Stimulated activated CD4-positive, alpha-beta T cell treated with anti-CD3 and anti-CD28 coated beads, Interleukin-4, amount 100 ng/mL, for 24 hours (primary cell): ENCODE results near the gene PFN3.
"Not testable (repeated sequence)": the region's sequence is repeated elsewhere in the genome, so short reads cannot be mapped to it uniquely, and the experiment has no call there.

Experiments used
- DNase-seq: peaks from one replicate; pipeline ENCODE4 v3.0.0-alpha.2; 2020

Gene PFN3

DNA sequence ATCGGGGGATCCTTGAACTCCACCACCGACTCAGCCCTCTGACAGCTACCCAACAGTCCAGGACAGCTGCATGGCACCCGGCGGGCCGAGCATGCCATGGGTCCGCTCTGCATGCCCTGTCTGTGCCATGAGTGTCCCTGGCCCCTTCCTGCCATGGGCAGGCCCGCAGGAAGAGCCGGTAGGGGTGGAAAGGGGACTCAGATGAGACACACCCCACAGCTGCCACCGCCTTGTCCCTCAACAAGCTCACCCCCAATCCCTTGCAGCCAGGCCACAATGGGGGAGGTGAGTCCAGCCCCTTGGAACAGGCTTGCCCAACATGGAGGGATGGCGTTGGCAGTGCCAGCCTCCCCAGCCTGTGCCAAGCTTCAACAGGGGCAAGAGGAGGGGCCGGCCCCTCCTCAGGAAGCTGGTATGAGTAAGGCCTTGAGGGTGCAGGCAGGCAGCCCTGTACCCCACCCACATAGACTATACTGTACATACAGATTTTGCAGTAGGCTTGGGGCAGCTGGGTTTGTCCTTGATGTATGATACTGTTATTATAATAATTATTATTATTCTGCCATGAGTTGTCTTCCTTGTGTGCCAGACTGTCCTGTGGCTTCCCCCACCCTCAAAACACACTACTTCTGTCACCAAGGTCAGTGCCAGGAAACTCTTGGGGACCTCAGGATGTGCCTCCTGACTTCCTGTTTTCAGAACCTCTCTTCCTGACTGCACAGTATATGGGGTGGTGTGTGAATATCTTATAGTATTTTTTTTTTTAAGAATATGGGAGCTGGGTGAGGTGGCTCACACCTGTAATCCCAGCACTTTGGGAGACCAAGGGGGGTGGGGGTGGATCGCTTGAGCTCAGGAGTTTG lies 28.2 kb downstream of the PFN3 start:
- peak; percentile 19 for DNase-seq

DNA sequence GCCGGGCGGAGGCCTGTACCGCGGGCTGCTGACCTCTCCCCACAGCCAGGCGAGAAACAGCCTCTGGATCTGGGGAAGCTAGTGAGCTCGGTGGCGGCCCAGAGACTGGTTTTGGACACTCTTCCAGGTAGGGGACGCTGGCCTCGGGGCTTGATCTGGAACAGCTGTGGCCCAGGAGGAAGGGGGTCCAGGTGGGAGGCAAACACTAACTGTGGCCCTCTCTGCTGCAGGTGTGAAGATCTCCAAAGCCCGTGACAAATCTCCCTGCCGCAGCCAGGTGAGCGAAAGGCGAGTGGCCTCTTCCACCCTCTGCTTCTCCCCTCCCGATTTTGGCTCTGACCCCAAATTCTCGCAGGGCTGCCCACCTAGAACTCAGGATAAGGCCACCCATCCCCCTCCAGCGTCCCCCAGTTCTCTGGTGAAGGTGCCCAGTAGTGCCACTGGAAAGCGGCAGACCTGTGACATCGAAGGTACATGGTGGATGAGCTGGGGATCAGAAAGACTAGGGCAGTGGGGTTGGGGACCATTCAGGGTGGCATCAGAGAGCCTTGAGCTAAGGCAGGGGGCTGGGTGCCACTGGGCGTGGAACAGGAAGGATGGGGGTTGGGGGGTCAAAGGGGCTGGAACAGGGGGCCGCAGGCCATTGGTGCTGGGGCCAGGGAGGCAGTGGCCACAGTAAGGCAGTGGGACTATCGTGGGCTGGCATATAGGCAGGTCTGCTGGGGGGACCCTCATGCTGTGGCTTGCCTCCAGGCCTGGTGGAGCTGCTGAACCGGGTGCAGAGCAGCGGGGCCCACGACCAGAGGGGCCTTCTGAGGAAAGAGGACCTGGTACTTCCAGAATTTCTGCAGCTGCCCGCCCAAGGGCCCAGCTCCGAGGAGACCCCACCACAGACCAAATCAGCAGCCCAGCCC lies 29.1 kb downstream of the PFN3 start:
- DNase-seq: no peak

DNA sequence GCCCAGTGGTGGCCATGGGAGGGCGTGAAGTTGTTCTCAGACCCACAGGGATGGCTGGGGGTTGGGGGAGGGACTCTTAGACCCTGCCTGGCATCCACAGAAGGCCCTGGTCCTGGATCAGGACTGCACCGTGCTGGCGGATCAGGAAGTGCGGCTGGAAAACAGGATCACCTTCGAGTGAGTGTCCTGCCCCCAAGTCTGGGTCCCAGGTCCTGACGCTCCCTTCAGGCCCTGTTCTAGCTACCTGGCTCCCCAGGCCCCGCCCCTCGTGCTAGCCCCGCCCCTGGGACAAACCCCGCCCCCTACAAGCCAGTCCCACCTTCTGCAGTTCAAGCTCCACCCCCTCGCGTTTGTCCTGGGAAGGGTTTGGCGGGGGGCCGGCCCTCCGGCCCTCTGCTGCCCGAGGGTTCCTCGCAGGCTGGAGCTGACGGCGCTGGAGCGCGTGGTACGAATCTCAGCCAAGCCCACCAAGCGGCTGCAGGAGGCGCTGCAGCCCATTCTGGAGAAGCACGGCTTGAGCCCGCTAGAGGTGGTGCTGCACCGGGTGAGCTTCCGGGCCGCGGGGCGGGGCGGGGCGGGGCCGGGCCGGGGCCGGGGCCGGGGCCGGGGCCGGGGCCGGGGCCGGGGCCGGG lies 29.9 kb downstream of the PFN3 start:
- peak; percentile 40 for DNase-seq

DNA sequence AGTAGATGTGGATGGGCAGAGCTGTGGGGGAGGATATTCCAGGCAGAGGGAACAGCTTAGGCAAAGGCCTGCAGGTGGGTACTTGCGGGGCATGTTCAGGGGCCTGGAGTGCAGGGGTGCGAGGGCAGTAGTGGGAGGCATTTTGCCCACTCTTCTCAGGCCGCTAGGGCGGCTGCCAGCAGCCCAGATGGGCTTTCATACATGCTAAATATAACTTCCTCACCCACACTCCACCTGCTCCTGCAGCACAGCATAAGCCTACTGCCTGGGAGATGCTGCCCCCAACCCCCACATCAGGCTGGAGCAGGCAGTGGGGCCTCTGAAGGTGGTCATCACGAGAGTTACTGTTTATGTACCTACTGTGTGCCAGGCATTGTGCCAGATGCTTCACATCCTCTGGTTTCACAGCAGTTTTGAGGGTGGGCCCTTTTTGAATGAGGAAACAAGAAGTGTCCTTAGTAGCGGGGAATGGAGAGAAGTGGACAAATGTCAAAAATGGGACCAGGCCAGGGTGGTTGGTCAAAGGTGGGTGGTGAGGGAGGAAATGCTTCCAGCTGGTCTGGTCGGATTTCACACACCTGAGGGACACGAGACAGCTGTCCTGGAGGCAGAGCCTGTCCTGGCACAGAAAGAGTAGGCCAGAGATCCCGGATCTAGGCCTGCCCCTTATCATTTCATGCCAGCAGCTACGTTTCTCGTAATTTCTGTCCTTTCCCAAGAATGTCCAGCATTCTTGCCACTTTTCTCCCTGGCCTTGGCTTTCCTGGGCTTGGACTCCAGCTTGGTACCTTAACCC lies 30.6 kb downstream of the PFN3 start:
- no peak for DNase-seq

DNA sequence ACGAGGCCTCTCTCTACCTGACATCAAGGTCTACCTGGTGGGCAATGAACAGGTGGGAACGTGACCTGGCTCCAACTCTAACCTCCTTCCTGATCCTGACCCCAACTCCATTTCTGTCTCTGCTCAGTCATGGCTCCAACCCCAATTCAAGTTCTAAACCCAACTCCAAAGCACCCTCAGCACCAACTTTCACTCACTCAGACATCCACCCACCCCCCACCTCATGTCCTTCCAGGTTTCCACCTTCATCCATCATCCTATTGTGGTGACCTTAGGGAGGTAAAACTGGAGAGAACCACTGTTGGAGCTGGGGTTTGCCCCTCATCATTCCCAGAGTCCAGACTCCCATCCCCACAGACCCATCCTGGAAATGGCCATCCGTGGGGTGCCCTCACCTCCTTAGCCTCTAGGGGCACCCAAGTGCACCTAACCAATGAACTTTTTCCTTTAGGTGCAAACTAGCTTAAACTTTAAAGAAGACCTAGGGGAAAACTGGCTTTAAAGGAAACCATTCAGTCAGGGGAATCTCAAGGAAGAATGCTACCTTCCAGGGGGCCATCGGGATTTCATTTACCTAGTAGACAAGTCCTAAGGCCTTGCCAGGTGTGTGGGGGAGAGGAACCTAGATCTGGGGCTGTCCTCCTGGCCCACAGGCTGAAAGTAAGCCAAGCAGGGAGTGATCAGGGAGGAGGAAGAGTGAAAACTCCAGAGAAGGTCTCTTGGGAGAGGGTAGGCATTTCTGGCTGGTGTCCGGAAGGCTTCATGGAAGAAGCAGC lies 31.4 kb downstream of the PFN3 start:
- DNase-seq: peak; percentile 39

DNA sequence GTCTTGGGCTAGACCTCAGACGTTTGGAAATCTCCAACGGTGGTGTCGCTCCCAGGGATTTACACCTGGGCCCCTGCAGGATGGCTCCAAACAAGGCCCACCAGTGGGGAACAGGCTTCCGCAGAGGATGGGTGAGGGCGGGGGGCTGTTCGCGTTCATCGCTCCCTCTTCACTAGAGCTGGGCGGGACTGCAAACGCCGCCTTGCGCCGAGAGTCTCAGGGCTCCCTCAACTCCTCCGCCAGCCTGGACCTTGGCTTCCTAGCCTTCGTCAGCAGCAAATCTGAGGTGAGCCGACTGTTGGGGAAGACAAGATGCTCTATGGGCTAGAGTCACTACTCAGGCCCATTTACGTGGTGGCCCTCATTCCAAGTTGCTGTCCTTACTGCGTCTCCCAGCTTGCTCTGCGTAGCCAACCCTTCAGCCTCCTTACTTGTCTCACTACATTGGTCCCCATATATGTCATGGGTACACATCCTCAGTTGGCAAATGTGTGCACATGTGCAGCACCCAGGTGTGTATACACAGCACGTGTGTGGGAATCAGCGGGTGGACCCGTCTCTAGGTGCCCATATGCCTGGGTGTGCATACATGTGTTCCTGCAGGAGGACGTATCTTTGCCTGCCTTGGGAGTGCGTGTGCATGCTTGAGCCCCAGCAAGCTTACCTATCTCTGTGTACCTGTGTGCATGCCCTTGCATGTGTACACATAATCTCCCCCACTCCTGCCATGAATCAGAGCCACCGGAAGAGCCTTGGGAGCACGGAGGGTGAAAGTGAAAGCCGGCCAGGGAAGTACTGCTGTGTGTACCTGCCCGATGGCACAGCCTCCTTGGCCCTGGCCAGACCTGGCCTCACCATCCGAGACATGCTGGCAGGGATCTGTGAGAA lies 32.2 kb downstream of the PFN3 start:
- DNase-seq: no peak

DNA sequence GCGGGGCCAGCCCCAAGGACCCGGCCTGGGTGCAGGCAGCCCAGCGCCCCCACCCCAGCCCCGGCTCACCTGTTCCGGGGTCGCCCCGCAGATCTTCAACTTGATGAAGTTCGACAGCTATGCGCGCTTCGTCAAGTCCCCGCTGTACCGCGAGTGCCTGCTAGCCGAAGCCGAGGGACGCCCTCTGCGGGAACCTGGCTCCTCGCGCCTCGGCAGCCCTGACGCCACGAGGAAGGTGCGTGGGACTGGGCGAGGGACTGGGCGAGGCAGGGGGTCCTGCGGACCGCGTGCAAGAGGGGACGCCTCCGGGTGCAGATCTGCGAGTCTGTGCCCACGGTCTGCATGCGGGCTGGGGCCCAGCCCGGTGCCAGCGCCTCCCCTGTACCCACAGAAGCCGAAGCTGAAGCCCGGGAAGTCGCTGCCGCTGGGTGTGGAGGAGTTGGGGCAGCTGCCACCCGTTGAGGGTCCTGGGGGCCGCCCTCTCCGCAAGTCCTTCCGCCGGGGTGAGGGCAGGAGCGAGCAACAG lies 33.1 kb downstream of the PFN3 start:
- DNase-seq: no peak

DNA sequence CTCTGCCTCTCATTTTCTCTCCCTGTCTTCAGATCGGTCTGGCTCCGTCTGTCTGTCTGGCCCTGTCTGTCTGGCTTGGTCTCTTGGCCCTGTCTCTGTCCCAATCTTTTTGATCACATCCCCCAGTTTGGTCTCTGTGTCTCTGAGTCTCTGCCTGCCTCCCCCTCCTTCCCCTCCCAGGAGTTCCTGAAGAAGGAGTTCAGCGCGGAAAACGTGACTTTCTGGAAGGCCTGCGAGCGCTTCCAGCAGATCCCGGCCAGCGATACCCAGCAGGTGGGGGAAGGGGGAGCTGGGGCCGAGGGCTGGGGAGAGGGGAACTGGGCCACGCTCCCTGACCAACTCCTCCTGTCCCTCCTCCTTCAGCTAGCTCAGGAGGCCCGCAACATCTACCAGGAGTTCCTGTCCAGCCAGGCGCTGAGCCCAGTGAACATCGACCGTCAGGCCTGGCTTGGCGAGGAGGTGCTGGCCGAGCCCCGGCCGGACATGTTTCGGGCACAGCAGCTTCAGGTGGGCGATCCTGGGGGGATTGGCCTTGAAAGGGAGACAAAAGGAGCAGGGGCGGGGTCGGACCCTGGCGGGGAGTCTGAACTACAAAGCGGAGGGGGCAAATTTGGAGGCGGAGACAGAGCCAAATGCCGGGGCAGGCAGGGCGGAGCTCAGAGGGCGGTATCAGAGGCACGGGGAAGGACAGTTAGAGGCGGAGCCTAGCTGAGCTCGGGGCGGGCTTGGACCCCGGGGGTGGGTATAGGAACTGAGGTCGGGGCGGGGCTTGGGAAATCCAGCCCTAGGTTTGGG lies 33.7 kb downstream of the PFN3 start:
- DNase-seq: no peak

DNA sequence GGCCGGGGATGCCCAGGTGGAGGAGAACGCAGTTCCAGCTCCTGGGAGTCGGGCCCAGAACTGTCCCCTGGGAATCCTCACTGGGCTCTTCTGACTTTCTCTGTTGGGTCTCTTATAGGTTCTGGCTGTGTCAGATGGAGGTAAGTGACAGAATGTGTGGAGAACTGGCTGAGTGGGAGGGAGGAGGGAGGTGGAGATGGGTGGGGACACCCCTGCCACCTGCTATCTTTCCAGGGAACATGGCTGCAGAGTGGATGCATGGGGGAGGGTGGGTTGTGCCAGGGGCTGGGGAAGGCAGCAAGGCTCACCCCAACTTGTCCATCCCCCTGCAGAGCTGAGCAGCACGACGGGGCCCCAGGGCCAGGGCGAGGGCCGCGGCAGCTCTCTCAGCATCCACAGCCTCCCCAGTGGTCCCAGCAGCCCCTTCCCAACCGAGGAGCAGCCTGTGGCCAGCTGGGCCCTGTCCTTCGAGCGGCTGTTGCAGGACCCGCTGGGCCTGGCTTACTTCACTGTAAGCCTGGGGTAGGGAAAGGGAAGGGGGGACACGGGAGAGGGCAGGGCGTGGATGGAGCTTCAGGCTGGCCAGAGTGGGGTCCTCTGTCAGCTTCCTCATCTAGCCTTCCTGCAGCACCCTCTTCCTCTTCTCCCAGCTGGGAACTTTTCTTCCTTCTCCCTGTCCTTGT lies 34.5 kb downstream of the PFN3 start:
- DNase-seq: no peak

DNA sequence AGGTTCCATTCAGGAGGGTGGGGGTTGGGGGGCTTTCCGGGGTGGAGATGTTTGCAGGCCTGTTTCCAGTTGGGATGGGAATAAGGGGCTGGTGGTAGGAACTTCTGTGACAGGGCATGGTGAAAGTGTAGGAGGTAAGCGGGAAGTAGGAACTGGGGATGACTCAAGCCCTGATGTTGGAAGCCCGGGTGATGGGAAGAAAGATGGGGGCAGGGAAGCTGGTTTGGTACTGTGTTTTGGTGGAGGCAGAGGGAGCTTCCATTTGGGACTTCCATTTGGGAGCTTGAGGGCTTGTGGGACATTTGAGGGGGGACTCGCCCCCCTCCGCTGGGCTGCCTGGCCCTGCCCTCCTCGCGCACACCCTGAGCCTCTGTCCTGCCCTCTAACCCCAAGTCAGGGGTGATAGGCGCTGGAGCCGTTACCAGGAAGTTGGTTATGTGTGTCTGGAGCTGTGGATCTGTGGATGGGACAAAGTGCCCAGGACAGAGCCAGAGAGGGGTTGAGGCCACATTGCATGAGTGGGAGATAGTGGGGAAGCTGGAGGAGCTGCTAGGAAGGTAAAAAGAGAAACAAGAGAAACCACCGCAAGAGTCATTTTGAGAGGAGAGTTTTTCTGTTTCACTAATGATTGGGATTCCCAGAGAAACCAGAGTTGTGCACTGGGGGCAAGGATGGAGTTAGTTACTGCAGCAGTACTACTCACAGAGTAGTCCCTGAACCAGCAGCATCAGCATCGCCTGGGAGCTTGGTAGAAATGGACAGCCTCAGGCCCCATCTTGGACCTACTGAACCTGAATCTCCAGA lies 36.1 kb downstream of the PFN3 start:
- DNase-seq: peak; percentile 52

DNA sequence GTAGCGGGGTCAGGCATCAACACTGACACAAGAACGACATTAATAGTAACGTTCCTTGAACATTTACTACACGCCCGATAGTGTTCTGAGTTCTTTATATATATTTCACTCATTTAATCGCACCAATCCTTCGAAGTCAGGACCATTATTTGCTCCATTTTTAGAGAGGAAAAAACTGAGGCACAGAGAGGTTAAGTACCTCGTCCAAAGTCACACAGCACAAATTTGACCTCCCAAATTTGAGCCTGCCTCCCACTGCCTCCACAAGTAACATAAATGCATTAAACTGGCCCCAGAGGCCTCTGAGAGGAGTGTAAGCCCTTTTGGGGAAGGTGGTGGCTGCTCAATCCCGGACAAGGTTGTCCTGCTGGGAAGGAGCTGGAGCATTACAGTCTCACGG lies 36.9 kb downstream of the PFN3 start:
- DNase-seq: no peak

DNA sequence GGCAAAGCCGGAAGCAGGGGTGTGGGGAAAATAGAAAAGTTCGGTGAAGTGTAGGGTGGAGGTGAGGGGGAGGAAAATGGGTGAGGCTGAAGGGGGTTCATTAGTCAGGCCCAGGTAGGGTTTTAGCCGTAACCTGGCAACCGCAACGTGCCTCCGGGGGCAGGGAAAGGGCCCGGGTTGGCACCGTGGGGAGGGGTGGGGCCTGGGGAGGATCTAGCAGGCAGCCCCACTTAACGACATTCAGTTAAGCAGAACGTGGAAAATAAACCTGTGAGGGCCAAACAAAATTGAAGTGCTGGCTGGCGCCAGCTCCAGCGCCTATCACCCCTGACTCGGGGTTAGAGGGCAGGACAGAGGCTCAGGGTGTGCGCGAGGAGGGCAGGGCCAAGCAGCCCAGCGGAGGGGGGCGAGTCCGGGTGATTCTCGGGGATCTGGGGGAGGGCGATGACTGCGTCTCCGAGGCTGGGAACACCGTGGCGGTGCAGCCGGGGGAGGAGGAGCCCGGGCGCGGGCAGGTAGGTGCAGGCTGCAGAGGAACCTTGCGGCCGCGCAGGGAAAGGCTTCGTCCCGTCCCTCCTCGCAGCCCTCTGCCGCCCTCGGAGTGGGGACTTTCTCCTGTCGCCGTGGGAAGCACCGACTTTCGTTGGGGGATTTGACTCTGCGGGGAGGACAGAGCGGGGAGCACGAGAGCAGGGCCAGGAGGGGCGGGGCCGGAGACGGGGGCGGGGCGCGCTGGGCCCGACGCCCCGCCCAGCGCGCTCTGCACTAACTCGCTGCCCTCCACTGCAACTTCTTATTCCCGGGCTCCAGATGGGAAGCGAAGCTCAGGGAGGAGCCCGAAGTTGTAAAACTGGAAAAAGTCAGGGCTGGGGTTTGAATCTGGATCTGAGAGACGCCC lies 37.6 kb downstream of the PFN3 start:
- peak; percentile 66 for DNase-seq

DNA sequence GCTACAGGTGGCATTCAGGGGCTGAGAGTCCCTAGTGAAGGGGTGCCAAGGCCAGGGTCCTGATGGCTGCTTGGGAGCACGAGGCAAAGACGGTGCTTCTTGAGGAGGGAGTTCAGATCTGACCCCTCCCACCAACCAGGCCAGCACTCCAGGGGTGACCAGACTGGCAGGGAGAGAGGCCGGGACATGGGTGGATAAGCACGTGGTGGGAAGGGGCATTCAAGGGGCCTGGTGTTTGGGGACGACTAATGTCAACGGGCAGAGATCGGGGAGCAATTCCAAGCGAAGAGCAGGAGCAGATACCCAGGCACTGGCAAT lies 38.2 kb downstream of the PFN3 start:
- DNase-seq: no peak

DNA sequence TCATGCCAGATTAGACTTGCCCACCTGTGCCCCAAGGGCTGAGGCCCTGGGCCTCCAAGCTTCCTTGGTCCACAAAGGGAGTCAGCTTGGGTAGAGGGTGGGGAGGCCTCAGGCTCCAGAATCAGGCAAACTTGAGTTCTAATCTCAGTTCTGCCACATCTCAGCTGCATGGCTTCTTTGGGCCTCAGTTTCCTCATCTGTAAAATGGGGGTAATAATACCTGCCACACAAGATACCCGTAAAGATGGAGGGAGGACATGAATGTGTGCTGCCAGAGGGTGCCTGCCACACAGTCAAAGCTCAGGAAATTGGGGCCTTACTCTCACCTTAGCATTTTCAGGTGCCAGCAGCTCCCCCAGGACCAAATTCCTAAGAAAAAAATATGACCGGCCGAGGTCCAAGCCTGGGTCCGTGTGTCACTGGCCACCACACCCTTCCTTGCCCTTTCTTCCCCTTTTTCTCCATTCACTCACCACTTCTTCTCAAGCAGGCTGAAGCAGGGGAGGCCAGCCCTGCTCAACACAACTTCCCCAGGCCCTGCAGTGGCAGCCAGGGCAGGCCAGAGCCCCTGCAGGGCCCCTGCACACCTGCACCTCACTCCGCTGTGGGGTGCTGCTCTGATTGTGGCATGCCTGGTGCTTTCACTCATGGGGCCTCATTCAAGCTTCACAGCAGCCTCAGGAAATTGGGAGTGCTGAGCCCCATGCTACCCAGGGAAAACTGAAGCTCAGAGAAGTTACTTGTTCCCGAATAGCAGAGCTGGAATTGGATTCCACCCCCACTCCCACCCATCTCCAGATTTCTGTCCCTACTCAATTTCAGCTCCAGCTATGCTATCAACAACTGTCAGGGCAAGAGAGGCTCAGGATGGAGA lies 38.8 kb downstream of the PFN3 start:
- no peak for DNase-seq

DNA sequence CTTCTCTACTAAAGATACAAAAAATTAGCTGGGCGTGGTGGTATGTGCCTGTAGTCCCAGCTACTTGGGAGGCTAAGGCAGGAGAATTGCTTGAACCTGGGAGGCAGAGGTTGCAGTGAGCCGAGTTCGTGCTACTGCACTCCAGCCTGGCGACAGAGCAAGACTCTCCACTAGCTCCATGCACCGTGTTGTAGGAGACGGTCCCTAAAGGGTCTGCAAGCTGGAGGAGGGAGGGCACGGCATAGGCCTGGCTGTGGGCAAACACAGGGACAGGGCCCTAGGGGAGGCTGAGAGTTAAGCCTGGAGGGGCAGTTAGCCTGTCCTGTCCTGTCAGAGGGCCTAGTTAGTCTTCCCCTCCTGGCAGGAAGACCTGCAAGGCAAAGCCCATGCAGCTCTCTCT lies 39.7 kb downstream of the PFN3 start:
- DNase-seq: not testable (repeated sequence)

DNA sequence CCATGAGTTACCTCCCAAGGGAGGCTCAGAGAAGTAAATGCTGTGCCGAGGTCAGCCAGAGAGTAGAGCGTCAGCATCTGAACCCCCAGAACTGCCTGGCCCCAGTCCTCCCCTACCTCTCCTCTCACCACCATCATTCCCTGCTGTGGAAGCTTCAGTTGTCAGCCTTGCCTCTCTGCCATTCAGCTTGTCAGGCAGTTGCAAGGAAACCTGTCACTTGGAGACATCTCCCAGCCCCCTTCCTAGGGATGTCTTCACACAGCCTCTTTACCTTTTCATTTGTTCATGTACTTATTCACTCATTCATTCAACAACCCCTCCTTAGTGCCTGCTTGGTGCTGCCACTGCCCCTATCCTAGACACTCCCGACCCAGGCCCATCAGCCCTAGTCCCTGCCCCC lies 40.6 kb downstream of the PFN3 start:
- no peak for DNase-seq
